ENCODE measurements around the gene ZNF574. TPM values are rescaled to one million over a fixed set of nuclear protein-coding genes. Genes with fewer than 3 reads are reported as not detected.

ZNF574 gene, protein sequence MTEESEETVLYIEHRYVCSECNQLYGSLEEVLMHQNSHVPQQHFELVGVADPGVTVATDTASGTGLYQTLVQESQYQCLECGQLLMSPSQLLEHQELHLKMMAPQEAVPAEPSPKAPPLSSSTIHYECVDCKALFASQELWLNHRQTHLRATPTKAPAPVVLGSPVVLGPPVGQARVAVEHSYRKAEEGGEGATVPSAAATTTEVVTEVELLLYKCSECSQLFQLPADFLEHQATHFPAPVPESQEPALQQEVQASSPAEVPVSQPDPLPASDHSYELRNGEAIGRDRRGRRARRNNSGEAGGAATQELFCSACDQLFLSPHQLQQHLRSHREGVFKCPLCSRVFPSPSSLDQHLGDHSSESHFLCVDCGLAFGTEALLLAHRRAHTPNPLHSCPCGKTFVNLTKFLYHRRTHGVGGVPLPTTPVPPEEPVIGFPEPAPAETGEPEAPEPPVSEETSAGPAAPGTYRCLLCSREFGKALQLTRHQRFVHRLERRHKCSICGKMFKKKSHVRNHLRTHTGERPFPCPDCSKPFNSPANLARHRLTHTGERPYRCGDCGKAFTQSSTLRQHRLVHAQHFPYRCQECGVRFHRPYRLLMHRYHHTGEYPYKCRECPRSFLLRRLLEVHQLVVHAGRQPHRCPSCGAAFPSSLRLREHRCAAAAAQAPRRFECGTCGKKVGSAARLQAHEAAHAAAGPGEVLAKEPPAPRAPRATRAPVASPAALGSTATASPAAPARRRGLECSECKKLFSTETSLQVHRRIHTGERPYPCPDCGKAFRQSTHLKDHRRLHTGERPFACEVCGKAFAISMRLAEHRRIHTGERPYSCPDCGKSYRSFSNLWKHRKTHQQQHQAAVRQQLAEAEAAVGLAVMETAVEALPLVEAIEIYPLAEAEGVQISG
- 1.5 and 1.8 TPM in 2 replicates for polyA plus RNA-seq

DNA sequence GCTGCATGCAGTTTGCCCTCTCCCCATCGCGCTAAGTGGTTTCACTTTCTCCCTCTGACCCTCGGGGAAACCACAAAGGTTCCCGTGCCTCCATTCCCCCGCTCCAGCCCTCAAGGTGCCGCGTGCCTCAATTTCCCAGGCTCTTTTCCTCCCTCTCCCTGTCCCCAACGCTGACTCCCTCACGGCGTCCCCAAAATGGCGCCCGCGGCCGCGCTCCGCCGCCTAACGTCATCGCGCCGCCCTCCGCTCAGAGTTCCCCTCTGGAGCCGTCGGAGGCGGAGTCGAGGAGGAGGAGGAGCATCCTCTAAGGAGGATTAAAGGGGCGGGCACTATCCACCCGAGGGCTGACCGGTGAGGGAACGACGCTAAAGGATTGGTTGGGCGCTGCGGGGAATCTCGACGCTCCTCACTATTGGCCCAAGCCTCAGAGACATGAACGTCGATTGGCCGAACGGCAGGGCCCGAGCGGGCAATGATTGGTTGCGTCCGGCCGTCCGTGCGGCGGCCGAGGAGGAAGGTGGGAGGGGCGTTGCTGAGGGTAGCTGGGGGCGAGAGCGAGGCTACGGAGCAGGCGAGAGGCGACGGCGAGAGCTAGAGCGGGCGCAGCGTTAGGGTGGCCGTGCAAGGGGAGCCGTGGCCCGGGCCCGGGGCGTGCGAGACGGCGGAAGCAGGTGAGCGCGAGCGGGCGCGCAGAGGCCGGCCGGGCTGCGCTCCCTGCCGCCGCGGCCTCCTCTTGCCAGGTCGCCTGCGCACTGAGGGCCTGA is at the start of gene ZNF574:
Gene ZNF574, plus strand, starts transcription at position 551 of the 764 bp plus-strand sequence. CDS start 2,441 bp downstream, outside the sequence.

GRCh38 chr19:42069619-42070351 is 6.2 kb upstream of the ZNF574 start, which contains the start of gene GRIK5:
Gene GRIK5 (minus strand): TSS chr19:42070206. CDS start chr19:42065770, 4,436 bp downstream.

Other genes starting within 250 kb of the ZNF574 start
- not detected in 2 replicates for gene LYPD4, start 231.5 kb upstream of the ZNF574 start, polyA plus RNA-seq
- not detected in 2 replicates for gene DMRTC2, start 231.1 kb upstream of the ZNF574 start, polyA plus RNA-seq
- 1,193 and 1,462 TPM in 2 replicates for gene RPS19, start 215.9 kb upstream of the ZNF574 start, polyA plus RNA-seq
- not detected in 2 replicates for gene CD79A, start 198.9 kb upstream of the ZNF574 start, polyA plus RNA-seq
- 0.46 and 0.52 TPM in 2 replicates for gene ARHGEF1, start 193.0 kb upstream of the ZNF574 start, polyA plus RNA-seq
- not detected in 2 replicates for gene ERFL, start 147.7 kb upstream of the ZNF574 start, polyA plus RNA-seq
- 148 and 157 TPM in 2 replicates for gene RABAC1, start 116.8 kb upstream of the ZNF574 start, polyA plus RNA-seq
- gene ATP1A3, start 81.9 kb upstream of the ZNF574 start, polyA plus RNA-seq: 128 and 179 TPM in 2 replicates
- gene GRIK5, start 6.0 kb upstream of the ZNF574 start, polyA plus RNA-seq: 0.29 and 0.40 TPM in 2 replicates
- 0.56 TPM in 1 of 2 replicates, not detected in the other for gene POU2F2, start 56.3 kb downstream of the ZNF574 start, polyA plus RNA-seq
- 7.2 and 13.2 TPM in 2 replicates for gene DEDD2, start 141.5 kb downstream of the ZNF574 start, polyA plus RNA-seq
- gene ZNF526, start 144.1 kb downstream of the ZNF574 start, polyA plus RNA-seq: 0.23 and 0.84 TPM in 2 replicates
- 5.4 and 7.3 TPM in 2 replicates for gene GSK3A, start 166.4 kb downstream of the ZNF574 start, polyA plus RNA-seq
- not detected in 2 replicates for gene ERF, start 179.0 kb downstream of the ZNF574 start, polyA plus RNA-seq
- gene CIC, start 193.1 kb downstream of the ZNF574 start, polyA plus RNA-seq: 0.52 and 0.62 TPM in 2 replicates
- not detected in 2 replicates for gene PRR19, start 226.0 kb downstream of the ZNF574 start, polyA plus RNA-seq
- gene PAFAH1B3, start 226.5 kb downstream of the ZNF574 start, polyA plus RNA-seq: 18.3 and 25.0 TPM in 2 replicates
- gene TMEM145, start 237.1 kb downstream of the ZNF574 start, polyA plus RNA-seq: 7.7 and 7.8 TPM in 2 replicates
- gene MEGF8, start 249.5 kb downstream of the ZNF574 start, polyA plus RNA-seq: 1.2 and 2.8 TPM in 2 replicates